Cardiac fibroblast (primary cell): ENCODE data around the gene JOSD1.
A peak's percentile ranks its signal among the peaks of the same experiment; 100 is the strongest.
"Not testable (repeated sequence)": the region's sequence is repeated elsewhere in the genome, so short reads cannot be mapped to it uniquely, and the experiment has no call there.

ENCODE experiments used
- DNase-seq, 2 donors: peaks; one replicate each; pipeline versions ENCODE4 v3.0.0 to v3.0.0-alpha.2; 2010; ENCODE audit warnings: low read depth in 2 of 2
- H3K4me3 ChIP-seq, 2 donors: replicated peaks in 1 of 2; 1 replicate in 1 of 2; 2 replicates in 1 of 2; pipeline ENCODE4 v1.5.1; 2011; ENCODE audit warnings: low read depth in 2 of 2, low read length in 2 of 2, mild to moderate bottlenecking in 2 of 2, moderate library complexity in 1 of 2
- TF ChIP-seq, protein P1 (sequence below): IDR thresholded peaks from one replicate; pipeline ENCODE4 v1.5.1; 2011; ENCODE audit warnings: low read depth, mild to moderate bottlenecking, low read length, inconsistent platforms

The JOSD1 gene

DNA sequence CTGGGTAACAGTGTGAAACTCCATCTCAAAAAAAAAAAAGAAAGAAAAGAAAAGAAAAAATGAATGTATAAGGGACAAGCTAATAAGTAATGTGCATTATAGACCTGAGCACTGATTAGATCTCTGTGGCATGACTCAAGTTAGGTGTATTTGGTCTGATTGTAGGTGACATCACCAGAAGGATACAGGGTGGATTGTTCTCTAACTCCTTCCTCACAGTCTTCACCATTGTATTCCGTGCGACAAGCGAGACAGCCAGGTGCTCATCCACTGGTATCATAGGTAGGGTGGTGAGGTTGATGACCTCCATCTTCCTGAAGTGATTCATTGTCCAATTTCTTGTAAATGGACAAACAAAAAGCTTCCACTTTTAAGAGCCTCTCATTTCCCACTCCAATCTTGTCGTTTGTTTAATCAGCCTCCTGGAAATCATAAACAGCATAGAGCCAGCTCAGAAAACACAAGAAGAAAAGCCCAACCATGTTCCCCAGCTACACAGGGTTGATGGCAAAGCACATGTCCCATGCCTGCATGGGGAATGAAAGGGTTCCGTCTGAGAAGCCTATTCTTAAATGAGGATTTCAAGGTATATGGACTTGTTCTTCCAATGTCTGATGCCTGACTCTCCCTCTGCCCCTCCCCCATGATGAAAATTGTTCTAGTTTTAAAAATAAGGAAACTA lies 50.8 kb downstream of the JOSD1 start:
- no peak for DNase-seq
- TF ChIP-seq, protein P1, sequence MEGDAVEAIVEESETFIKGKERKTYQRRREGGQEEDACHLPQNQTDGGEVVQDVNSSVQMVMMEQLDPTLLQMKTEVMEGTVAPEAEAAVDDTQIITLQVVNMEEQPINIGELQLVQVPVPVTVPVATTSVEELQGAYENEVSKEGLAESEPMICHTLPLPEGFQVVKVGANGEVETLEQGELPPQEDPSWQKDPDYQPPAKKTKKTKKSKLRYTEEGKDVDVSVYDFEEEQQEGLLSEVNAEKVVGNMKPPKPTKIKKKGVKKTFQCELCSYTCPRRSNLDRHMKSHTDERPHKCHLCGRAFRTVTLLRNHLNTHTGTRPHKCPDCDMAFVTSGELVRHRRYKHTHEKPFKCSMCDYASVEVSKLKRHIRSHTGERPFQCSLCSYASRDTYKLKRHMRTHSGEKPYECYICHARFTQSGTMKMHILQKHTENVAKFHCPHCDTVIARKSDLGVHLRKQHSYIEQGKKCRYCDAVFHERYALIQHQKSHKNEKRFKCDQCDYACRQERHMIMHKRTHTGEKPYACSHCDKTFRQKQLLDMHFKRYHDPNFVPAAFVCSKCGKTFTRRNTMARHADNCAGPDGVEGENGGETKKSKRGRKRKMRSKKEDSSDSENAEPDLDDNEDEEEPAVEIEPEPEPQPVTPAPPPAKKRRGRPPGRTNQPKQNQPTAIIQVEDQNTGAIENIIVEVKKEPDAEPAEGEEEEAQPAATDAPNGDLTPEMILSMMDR: no peak
- H3K4me3 ChIP-seq: no peak overlapping the region

DNA sequence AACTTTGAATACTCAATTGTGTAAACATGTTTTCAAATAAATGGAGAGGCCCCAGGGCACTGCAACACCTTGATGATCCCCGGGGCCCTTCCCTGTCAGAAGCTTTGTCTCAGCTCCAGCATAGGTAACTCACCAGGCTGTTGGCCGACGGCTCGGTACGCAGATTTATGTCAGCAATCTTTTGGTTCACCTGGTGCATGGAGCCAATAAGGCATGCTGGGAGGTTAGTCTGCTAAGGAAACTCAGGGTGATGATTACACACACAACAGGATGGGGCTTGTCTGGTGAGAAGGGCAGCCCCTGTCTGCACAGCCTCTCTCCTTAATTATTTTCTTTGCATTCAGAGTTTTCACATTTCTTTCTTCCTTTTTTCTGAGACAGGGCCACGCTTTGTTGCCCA lies 55.3 kb downstream of the JOSD1 start:
- DNase-seq: no peak
- no peak overlapping the region for H3K4me3 ChIP-seq
- TF ChIP-seq, protein P1: no peak

DNA sequence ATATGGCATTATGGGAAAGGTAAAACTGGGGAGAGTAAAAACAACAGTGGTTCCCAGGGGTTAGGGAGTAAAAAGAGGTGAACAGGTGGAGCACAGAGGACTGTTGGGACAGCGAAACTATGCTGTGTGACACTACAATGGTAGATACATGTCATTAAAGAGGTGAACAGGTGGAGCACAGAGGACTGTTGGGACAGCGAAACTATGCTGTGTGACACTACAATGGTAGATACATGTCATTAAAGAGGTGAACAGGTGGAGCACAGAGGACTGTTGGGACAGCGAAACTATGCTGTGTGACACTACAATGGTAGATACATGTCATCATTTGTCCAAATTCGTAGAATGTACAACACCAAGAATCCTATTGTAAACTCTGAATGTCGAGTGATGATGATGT lies 56.5 kb downstream of the JOSD1 start:
- H3K4me3 ChIP-seq, DNase-seq: not testable (repeated sequence)

DNA sequence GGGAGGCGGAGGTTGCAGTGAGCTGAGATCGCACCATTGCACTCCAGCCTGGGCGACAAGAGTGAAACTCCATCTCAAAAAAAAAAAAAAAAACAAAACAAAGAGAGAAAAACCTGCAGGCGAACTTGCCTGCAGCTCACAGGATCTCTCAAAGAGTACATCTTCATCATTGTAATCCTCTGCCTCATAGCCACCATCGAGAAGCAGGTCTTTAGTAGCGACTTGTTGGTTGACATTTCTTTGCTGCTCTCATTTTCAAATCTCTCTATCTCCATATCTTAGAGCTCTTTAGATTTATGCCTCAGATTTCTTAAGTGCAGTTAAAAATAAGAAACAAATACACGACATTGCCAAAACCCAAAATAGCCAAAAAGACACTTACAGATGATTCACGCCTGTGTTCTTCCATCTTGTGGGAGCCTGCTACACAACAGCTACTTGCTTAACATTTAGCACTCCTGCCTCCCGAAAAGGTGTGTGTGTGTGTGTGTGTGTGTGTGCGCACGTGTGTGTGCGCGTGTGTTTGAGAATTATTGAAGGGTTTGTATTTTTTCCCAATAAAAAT lies 59.2 kb downstream of the JOSD1 start:
- TF ChIP-seq, protein P1: no peak
- H3K4me3 ChIP-seq: no peak overlapping the region
- DNase-seq: no peak

DNA sequence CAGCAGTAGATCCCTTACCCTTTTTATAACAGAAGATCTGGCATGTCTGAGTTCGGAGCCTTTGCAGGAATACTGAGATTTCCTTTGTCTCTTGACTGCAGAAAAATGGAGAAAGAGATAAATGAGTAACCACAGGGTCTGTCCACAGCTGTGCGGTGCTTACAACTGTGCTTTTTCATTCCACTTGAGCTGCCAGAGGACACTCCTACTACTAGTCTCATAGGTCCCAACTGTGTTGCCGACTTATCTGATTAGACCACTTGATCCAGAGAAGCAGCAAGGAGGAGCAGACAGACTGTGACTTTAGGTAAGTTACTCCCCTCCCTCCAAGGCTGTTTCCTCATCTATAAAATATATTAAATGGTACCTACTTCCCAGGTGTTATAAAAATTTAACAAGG lies 62.0 kb downstream of the JOSD1 start:
- no peak overlapping the region for H3K4me3 ChIP-seq
- TF ChIP-seq, protein P1: no peak
- peak in 1 of 2 donors; percentile 7 for DNase-seq

DNA sequence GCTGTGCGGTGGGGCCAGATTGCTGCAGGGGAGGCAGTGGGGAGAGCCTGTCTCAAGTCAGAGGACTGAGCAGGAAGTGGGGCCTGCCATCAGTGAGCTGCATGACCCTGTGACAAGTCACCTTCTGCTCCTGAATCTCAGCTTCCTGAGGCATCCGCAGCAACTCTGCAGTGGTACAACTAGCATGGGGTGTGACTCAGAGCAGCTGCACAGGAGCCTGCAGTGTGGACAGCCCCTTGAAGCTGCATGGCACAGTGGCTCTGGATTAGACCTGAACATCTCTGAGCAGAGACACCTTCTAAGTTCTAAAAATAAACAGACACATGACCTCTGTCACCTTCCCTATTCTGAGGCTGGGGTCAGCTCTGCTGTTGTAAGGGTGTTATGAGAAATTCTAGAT lies 62.5 kb downstream of the JOSD1 start:
- H3K4me3 ChIP-seq: no peak overlapping the region
- no peak for DNase-seq
- TF ChIP-seq, protein P1: no peak
